Measurements from ENCODE around the gene SPHK1.

DNA sequence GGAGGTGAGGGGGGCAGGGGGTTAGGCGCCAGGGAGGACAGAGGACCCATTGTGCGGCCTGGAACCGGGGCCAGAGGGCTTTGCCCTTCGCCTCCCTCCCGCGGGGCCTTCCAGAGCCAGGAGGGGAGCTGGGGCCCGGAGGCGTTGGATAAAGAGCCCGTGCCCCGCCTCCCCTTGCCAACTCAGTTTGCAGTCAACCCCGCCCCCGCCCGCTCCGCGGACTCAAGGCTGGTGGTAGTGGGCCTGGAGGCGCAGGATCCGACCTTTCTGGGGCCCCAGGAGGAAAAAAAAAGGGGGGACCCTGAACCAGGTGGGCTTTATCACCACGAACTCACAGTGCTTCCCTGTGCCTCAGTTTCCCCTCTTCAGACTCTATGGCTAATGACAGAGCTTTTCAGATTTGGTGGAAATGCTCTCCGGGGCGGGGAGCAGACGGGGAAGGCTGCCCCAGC lies 2.0 kb upstream of the SPHK1 start:
- TF ChIP-seq, protein P1, sequence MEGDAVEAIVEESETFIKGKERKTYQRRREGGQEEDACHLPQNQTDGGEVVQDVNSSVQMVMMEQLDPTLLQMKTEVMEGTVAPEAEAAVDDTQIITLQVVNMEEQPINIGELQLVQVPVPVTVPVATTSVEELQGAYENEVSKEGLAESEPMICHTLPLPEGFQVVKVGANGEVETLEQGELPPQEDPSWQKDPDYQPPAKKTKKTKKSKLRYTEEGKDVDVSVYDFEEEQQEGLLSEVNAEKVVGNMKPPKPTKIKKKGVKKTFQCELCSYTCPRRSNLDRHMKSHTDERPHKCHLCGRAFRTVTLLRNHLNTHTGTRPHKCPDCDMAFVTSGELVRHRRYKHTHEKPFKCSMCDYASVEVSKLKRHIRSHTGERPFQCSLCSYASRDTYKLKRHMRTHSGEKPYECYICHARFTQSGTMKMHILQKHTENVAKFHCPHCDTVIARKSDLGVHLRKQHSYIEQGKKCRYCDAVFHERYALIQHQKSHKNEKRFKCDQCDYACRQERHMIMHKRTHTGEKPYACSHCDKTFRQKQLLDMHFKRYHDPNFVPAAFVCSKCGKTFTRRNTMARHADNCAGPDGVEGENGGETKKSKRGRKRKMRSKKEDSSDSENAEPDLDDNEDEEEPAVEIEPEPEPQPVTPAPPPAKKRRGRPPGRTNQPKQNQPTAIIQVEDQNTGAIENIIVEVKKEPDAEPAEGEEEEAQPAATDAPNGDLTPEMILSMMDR (IDR thresholded peaks at IDR 0.05) = no peak
- TF ChIP-seq POLR2AphosphoS5 (IDR thresholded peaks at IDR 0.05; ENCODE audit: low read depth, low read length) (no peak), SIN3A (IDR thresholded peaks at IDR 0.05; ENCODE audit: borderline replicate concordance, insufficient read depth, low read depth, low read length) (no peak)
- TF ChIP-seq, protein P2, sequence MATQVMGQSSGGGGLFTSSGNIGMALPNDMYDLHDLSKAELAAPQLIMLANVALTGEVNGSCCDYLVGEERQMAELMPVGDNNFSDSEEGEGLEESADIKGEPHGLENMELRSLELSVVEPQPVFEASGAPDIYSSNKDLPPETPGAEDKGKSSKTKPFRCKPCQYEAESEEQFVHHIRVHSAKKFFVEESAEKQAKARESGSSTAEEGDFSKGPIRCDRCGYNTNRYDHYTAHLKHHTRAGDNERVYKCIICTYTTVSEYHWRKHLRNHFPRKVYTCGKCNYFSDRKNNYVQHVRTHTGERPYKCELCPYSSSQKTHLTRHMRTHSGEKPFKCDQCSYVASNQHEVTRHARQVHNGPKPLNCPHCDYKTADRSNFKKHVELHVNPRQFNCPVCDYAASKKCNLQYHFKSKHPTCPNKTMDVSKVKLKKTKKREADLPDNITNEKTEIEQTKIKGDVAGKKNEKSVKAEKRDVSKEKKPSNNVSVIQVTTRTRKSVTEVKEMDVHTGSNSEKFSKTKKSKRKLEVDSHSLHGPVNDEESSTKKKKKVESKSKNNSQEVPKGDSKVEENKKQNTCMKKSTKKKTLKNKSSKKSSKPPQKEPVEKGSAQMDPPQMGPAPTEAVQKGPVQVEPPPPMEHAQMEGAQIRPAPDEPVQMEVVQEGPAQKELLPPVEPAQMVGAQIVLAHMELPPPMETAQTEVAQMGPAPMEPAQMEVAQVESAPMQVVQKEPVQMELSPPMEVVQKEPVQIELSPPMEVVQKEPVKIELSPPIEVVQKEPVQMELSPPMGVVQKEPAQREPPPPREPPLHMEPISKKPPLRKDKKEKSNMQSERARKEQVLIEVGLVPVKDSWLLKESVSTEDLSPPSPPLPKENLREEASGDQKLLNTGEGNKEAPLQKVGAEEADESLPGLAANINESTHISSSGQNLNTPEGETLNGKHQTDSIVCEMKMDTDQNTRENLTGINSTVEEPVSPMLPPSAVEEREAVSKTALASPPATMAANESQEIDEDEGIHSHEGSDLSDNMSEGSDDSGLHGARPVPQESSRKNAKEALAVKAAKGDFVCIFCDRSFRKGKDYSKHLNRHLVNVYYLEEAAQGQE (IDR thresholded peaks at IDR 0.05; ENCODE audit: insufficient read depth in 1 of 2, low read depth in 2 of 2, low read length in 1 of 2) = no peak

Measured in Panc1 (cell line).